HepG2 (cell line): ENCODE results near the gene TAS1R3. TPM values are rescaled to one million over a fixed set of nuclear protein-coding genes. Genes with fewer than 3 reads are reported as not detected.
A peak's percentile ranks its signal among the peaks of the same experiment; 100 is the strongest.

Experiments
- ARNT2 ChIP-seq: sonication (generic); formaldehyde crosslinking; IDR thresholded peaks from 2 replicates; pipeline ENCODE4 v1.8.0; 2022; ENCODE audit warnings: mild to moderate bottlenecking, low read depth, missing genetic modification reagents, moderate library complexity
- ATM ChIP-seq: fragments of 450-650 bp; IDR thresholded peaks from 2 replicates; pipeline ENCODE4 v1.7.1; 2017; ENCODE audit warnings: mild to moderate bottlenecking, borderline replicate concordance
- CSRNP2 ChIP-seq: sonication (generic); formaldehyde crosslinking; conservative IDR thresholded peaks from 2 replicates; pipeline ENCODE4 v1.8.0; 2022; ENCODE audit warnings: low read depth, missing genetic modification reagents
- ESRRA ChIP-seq: sonication (generic); formaldehyde crosslinking; IDR thresholded peaks from 2 replicates; pipeline ENCODE4 v1.5.1; 2020; ENCODE audit warnings: mild to moderate bottlenecking, low read depth, missing genetic modification reagents
- FOXK2 ChIP-seq: fragments of 450-650 bp; IDR thresholded peaks from 2 replicates; pipeline ENCODE4 v1.6.1; 2016
- FOXP1 ChIP-seq, 2 experiments: fragments of 450-650 bp in 1 of 2; IDR thresholded peaks; 2 replicates each; pipeline ENCODE4 v1.6.1; 2017 to 2018; ENCODE audit warnings: antibody characterized with exemption in 1 of 2
- HOXA7 ChIP-seq: sonication (generic); formaldehyde crosslinking; IDR thresholded peaks from 2 replicates; pipeline ENCODE4 v1.8.1; 2022; ENCODE audit warnings: mild to moderate bottlenecking, missing genetic modification reagents, moderate library complexity
- KDM5A ChIP-seq: fragments of 200-600 bp; sonication (generic); IDR thresholded peaks from 2 replicates; pipeline ENCODE4 v1.7.0; 2018; ENCODE audit warnings: antibody characterized with exemption, mild to moderate bottlenecking, low read length, borderline replicate concordance
- NFIC ChIP-seq: IDR thresholded peaks from 2 replicates; pipeline ENCODE4 v1.6.1; 2012; ENCODE audit warnings: mild to moderate bottlenecking, low read length, inconsistent platforms
- NR2F2 ChIP-seq: IDR thresholded peaks from 2 replicates; pipeline ENCODE4 v1.6.1; 2012; ENCODE audit warnings: low read depth, inconsistent platforms, borderline replicate concordance
- PHF21A ChIP-seq: sonication (generic); formaldehyde crosslinking; IDR thresholded peaks from 2 replicates; pipeline ENCODE4 v1.5.0; 2020; ENCODE audit warnings: mild to moderate bottlenecking, missing genetic modification reagents
- PHF5A ChIP-seq: IDR thresholded peaks from one replicate; pipeline ENCODE4 v1.6.1; 2018; ENCODE audit warnings: low read depth, missing genetic modification reagents; ENCODE audit not compliant: unreplicated experiment
- PITX1 ChIP-seq: sonication (generic); formaldehyde crosslinking; IDR thresholded peaks from 2 replicates; pipeline ENCODE4 v1.5.1; 2020; ENCODE audit warnings: mild to moderate bottlenecking, missing genetic modification reagents
- REST ChIP-seq, 2 experiments: IDR thresholded peaks; 2 replicates each; pipeline ENCODE4 v1.6.1; 2011 to 2012; ENCODE audit warnings: low read length in 2 of 2, borderline replicate concordance in 1 of 2, low read depth in 1 of 2, mild to moderate bottlenecking in 1 of 2, moderate library complexity in 1 of 2
- SMAD1 ChIP-seq: sonication (generic); formaldehyde crosslinking; IDR thresholded peaks from 2 replicates; pipeline ENCODE4 v1.4.0; 2020; ENCODE audit warnings: missing genetic modification reagents, low read depth, mild to moderate bottlenecking, borderline replicate concordance
- SP5 ChIP-seq: IDR thresholded peaks from 2 replicates; pipeline ENCODE4 v1.6.1; 2016; ENCODE audit warnings: low read depth, borderline replicate concordance
- SRF ChIP-seq: IDR thresholded peaks from 2 replicates; pipeline ENCODE4 v1.6.1; 2011; ENCODE audit warnings: mild to moderate bottlenecking, low read depth, low read length, moderate library complexity
- SRSF9 ChIP-seq: fragments of 200-400 bp; formaldehyde crosslinking; IDR thresholded peaks from 2 replicates; pipeline ENCODE4 v1.6.1; 2018; ENCODE audit warnings: borderline replicate concordance, mild to moderate bottlenecking, low read depth, low read length; ENCODE audit not compliant: insufficient read depth, poor library complexity, severe bottlenecking
- TOE1 ChIP-seq: sonication (generic); formaldehyde crosslinking; IDR thresholded peaks from 2 replicates; pipeline ENCODE4 v1.4.0; 2020; ENCODE audit warnings: mild to moderate bottlenecking, missing genetic modification reagents
- ZKSCAN1 ChIP-seq: fragments of 150-350 bp; IDR thresholded peaks from 2 replicates; pipeline ENCODE4 v1.6.1; 2014; ENCODE audit warnings: low read length
- ZNF12 ChIP-seq: sonication (generic); formaldehyde crosslinking; IDR thresholded peaks from 2 replicates; pipeline ENCODE4 v1.5.0; 2020; ENCODE audit warnings: missing genetic modification reagents
- ZNF121 ChIP-seq: sonication (generic); formaldehyde crosslinking; IDR thresholded peaks from 2 replicates; pipeline ENCODE4 v1.5.0; 2020; ENCODE audit warnings: mild to moderate bottlenecking, missing genetic modification reagents
- ZNF3 ChIP-seq: IDR thresholded peaks from 2 replicates; pipeline ENCODE4 v1.7.0; 2017; ENCODE audit warnings: inconsistent platforms
- ZNF552 ChIP-seq: sonication (generic); formaldehyde crosslinking; IDR thresholded peaks from 2 replicates; pipeline ENCODE4 v1.9.0; 2022; ENCODE audit warnings: missing genetic modification reagents, mild to moderate bottlenecking, borderline replicate concordance
- ZNF615 ChIP-seq: sonication (generic); formaldehyde crosslinking; IDR thresholded peaks from 2 replicates; pipeline ENCODE4 v1.5.0; 2020; ENCODE audit warnings: mild to moderate bottlenecking, missing genetic modification reagents, borderline replicate concordance
- ZNF788 ChIP-seq: sonication (generic); formaldehyde crosslinking; IDR thresholded peaks from 2 replicates; pipeline ENCODE4 v1.5.0; 2020; ENCODE audit warnings: mild to moderate bottlenecking, missing genetic modification reagents, borderline replicate concordance
- polyA plus RNA-seq, 8 experiments: library from polyadenylated mRNA; depleted of rRNA in 3 of 8; stranded (reverse) in 7 of 8; unstranded in 1 of 8; fragments of >200 nt; fragmentation: Illumina TruSeq in 4 of 8; extraction: Trizol in 4 of 8; gene quantifications; 2 replicates each; pipeline versions ENCODE4 v1.2.1 to v1.2.3, GENCODE V29; 2011 to 2016; ENCODE audit warnings: low read depth in 4 of 8, missing spikeins in 1 of 8, mixed read lengths in 1 of 8; ENCODE audit not compliant: insufficient read depth in 1 of 8
- total RNA-seq, 5 experiments: library from RNA; depleted of rRNA; stranded (reverse); fragments of >200 nt; fragmentation: Illumina TruSeq; extraction: Trizol; gene quantifications; 2 replicates each; pipeline ENCODE4 v1.2.3, GENCODE V29; 2016; ENCODE audit warnings: low read depth in 1 of 5

The TAS1R3 gene
- total and polyA plus RNA-seq, 2 of the 13 experiments (the other 11 are each of a cell fraction or from before 2014, with no cell fraction given): 0.13 to 0.15 TPM

GRCh38 chr1:1291548-1292441, 39.3 kb upstream of the TAS1R3 start (continued):
- TF ChIP-seq REST (IDR thresholded peaks at IDR 0.05; ENCODE audit: borderline replicate concordance in 1 of 2, low read depth in 1 of 2, low read length in 2 of 2) (no peak), CSRNP2 (CRISPR knock-in tag) (no peak), ZNF121 (CRISPR knock-in tag) (no peak), SRF (no peak), ZNF552 (CRISPR knock-in tag) (no peak), ZKSCAN1 (no peak), ESRRA (CRISPR knock-in tag) (no peak), SMAD1 (CRISPR knock-in tag) (no peak), TOE1 (CRISPR knock-in tag) (no peak), ZNF615 (no peak), ZNF788 (CRISPR knock-in tag) (no peak), ZNF12 (CRISPR knock-in tag) (no peak), HOXA7 (CRISPR knock-in tag) (no peak), NR2F2 (no peak), FOXK2 (no peak), KDM5A (no peak), PHF21A (no peak), PITX1 (CRISPR knock-in tag) (peak; percentile 30; the same call in 1 of the 2 replicates), ZNF3 (CRISPR knock-in tag) (no peak), PHF5A (CRISPR knock-in tag) (no peak), ATM (no peak), ARNT2 (CRISPR knock-in tag) (0 out of 2 replicates have a peak, but pooled peaks have one; percentile 23), SP5 (CRISPR knock-in tag) (no peak), FOXP1 (IDR thresholded peaks at IDR 0.05) (no peak), FOXP1 (CRISPR knock-in tag; IDR thresholded peaks at IDR 0.05) (no peak), SRSF9 (no peak), NFIC (no peak)
